Measurements from ENCODE around the gene CCSER2. TPM values are rescaled to one million over a fixed set of nuclear protein-coding genes. Genes with fewer than 3 reads are reported as not detected.

Gene CCSER2
- polyA plus RNA-seq, 1 donor (not counting 4 experiments of a cell fraction or from before 2014, with no cell fraction given) = 26.7 TPM

GRCh38 chr10:84540022-84540616 is 211.7 kb downstream of the CCSER2 start:
- Histone ChIP-seq H3K36me3 (ENCODE audit: control insufficient read depth in 2 of 2, extremely low read depth in 1 of 2, insufficient read depth in 2 of 2, low read length in 2 of 2) (no peaks in the 10 kb centered on the region), H3K27ac (ENCODE audit: control insufficient read depth, insufficient read depth, low read length) (peak overlapping the region; percentile 70), H3K4me3 (ENCODE audit: control insufficient read depth in 2 of 3, extremely low read depth in 1 of 3, insufficient read depth in 2 of 3, low read depth in 1 of 3, low read length in 3 of 3) (peak overlapping the region in 2 of 3 experiments; percentile 30 to 51), H3K4me1 (ENCODE audit: control insufficient read depth, extremely low read depth, insufficient read depth, low read length) (peaks cover 15% of the 10 kb centered on the region), H3K9me1 (ENCODE audit: control insufficient read depth, extremely low read depth, insufficient read depth, low read length) (no peaks in the 10 kb centered on the region), H3K79me2 (ENCODE audit: control insufficient read depth, insufficient read depth, low read length) (no peaks in the 10 kb centered on the region), H2AFZ (ENCODE audit: control insufficient read depth, low read length) (peak overlapping the region; percentile 90), H4K20me1 (ENCODE audit: control insufficient read depth, extremely low read depth, insufficient read depth, low read length) (no peaks in the 10 kb centered on the region), H3K4me2 (ENCODE audit: control insufficient read depth, extremely low read depth, insufficient read depth, low read depth, low read length) (peak overlapping the region; percentile 75), H3K9me3 (ENCODE audit: control insufficient read depth, low read depth, low read length) (no peaks in the 10 kb centered on the region), H3K27me3 (ENCODE audit: control insufficient read depth, extremely low read depth, insufficient read depth, low read length) (no peaks in the 10 kb centered on the region), H3K9ac (ENCODE audit: control insufficient read depth, extremely low read depth, insufficient read depth, low read length) (peak overlapping the region; percentile 59)
- TF ChIP-seq EZH2 (IDR thresholded peaks at IDR 0.05; ENCODE audit: low read length) (no peak), CTCF (optimal IDR thresholded peaks at IDR 0.05 in 1 of 3, IDR thresholded peaks at IDR 0.05 in 1 of 3, conservative IDR thresholded peaks at IDR 0.05 in 1 of 3; ENCODE audit: extremely low read depth in 1 of 3, insufficient read depth in 2 of 3, low read length in 3 of 3) (no peak)
- dilution Hi-C loops (cut with MboI; ENCODE audit: extremely low pct_ligation_motif_present, low sequenced_read_pairs) = no loop called here
- FAIRE-seq = peak; percentile 85
- peak; percentile 35 for DNase-seq (ENCODE audit: low read depth, low spot score)

GRCh38 chr10:84540617-84541288 is 212.4 kb downstream of the CCSER2 start:
- H3K9ac ChIP-seq (ENCODE audit: control insufficient read depth, extremely low read depth, insufficient read depth, low read length) = peak overlapping the region; percentile 59
- H2AFZ ChIP-seq (ENCODE audit: control insufficient read depth, low read length) = peak overlapping the region; percentile 90
- dilution Hi-C loops (cut with MboI; ENCODE audit: extremely low pct_ligation_motif_present, low sequenced_read_pairs) = no loop called here
- H3K9me3 ChIP-seq (ENCODE audit: control insufficient read depth, low read depth, low read length) = no peaks in the 10 kb centered on the region
- peak overlapping the region; percentile 75 for H3K4me2 ChIP-seq (ENCODE audit: control insufficient read depth, extremely low read depth, insufficient read depth, low read depth, low read length)
- no peak for FAIRE-seq
- TF ChIP-seq EZH2 (IDR thresholded peaks at IDR 0.05; ENCODE audit: low read length) (no peak), CTCF (optimal IDR thresholded peaks at IDR 0.05 in 1 of 3, IDR thresholded peaks at IDR 0.05 in 1 of 3, conservative IDR thresholded peaks at IDR 0.05 in 1 of 3; ENCODE audit: extremely low read depth in 1 of 3, insufficient read depth in 2 of 3, low read length in 3 of 3) (peak; percentile 76 to 95 (median 88))
- H3K4me3 ChIP-seq (ENCODE audit: control insufficient read depth in 2 of 3, extremely low read depth in 1 of 3, insufficient read depth in 2 of 3, low read depth in 1 of 3, low read length in 3 of 3) = peak overlapping the region; percentile 8 to 51 (median 48)
- H3K36me3 ChIP-seq (ENCODE audit: control insufficient read depth in 2 of 2, extremely low read depth in 1 of 2, insufficient read depth in 2 of 2, low read length in 2 of 2) = no peaks in the 10 kb centered on the region
- H3K79me2 ChIP-seq (ENCODE audit: control insufficient read depth, insufficient read depth, low read length) = no peaks in the 10 kb centered on the region
- DNase-seq (ENCODE audit: low read depth, low spot score) = no peak
- peak overlapping the region; percentile 70 for H3K27ac ChIP-seq (ENCODE audit: control insufficient read depth, insufficient read depth, low read length)
- H3K4me1 ChIP-seq (ENCODE audit: control insufficient read depth, extremely low read depth, insufficient read depth, low read length) = peaks cover 15% of the 10 kb centered on the region
- H3K27me3 ChIP-seq (ENCODE audit: control insufficient read depth, extremely low read depth, insufficient read depth, low read length) = no peaks in the 10 kb centered on the region
- no peaks in the 10 kb centered on the region for H3K9me1 ChIP-seq (ENCODE audit: control insufficient read depth, extremely low read depth, insufficient read depth, low read length)
- no peaks in the 10 kb centered on the region for H4K20me1 ChIP-seq (ENCODE audit: control insufficient read depth, extremely low read depth, insufficient read depth, low read length)
